Suprapubic skin (tissue), 4 donors: Measurements from ENCODE around the gene FAM98B. TPM values are rescaled to one million over a fixed set of nuclear protein-coding genes. Genes with fewer than 3 reads are reported as not detected.

ENCODE experiments used
- DNase-seq, 2 donors: peaks; one replicate each; pipeline ENCODE4 v3.0.0-alpha.2; 2019; ENCODE audit warnings: low spot score in 2 of 2
- H3K27ac ChIP-seq: fragments of 200-600 bp; sonication (generic); one replicate; pipeline ENCODE4 v1.5.1; 2019
- H3K27me3 ChIP-seq: fragments of 200-600 bp; sonication (generic); one replicate; pipeline ENCODE4 v1.5.1; 2019
- H3K36me3 ChIP-seq: fragments of 200-600 bp; sonication (generic); one replicate; pipeline ENCODE4 v1.5.1; 2019
- H3K4me1 ChIP-seq: fragments of 200-600 bp; sonication (generic); one replicate; pipeline ENCODE4 v1.5.1; 2019
- H3K4me3 ChIP-seq: fragments of 200-600 bp; sonication (generic); one replicate; pipeline ENCODE4 v1.5.1; 2019; ENCODE audit warnings: mild to moderate bottlenecking
- H3K9me3 ChIP-seq: fragments of 200-600 bp; sonication (generic); one replicate; pipeline ENCODE4 v1.5.1; 2019
- CTCF ChIP-seq, 2 donors: fragments of 200-600 bp in 1 of 2; fragments of 450-650 bp in 1 of 2; sonication (generic) in 1 of 2; IDR thresholded peaks; one replicate each; pipeline ENCODE4 v1.5.1; 2016 to 2019; ENCODE audit warnings: antibody characterized with exemption in 2 of 2, mild to moderate bottlenecking in 1 of 2, moderate library complexity in 1 of 2
- EP300 ChIP-seq: sonication (generic); formaldehyde crosslinking; IDR thresholded peaks from one replicate; pipeline ENCODE4 v1.6.1; 2017; ENCODE audit warnings: antibody characterized with exemption
- POLR2A ChIP-seq, 2 donors: fragments of 450-650 bp; IDR thresholded peaks; one replicate each; pipeline ENCODE4 v1.6.1; 2017; ENCODE audit warnings: antibody characterized with exemption in 2 of 2, mild to moderate bottlenecking in 2 of 2, moderate library complexity in 2 of 2
- POLR2AphosphoS5 ChIP-seq, 3 donors: sonication (generic); formaldehyde crosslinking; IDR thresholded peaks; one replicate each; pipeline ENCODE4 v1.6.1; 2017; ENCODE audit warnings: antibody characterized with exemption in 3 of 3
- WGBS: methylation state at CpG from one replicate; pipeline ENCODE4 v1.1.5; 2018; 5-methylcytosine and 5-hydroxymethylcytosine counted together
- total RNA-seq, 4 donors: library from RNA; depleted of rRNA; stranded (reverse); fragments of >200 nt; gene quantifications; one replicate each; pipeline ENCODE4 v1.1.0, GENCODE V29; 2016

Gene FAM98B
- total RNA-seq, 4 donors from 2014 or later, result 9.4 to 48.3 (median 14.7) TPM

- no peaks in the 10 kb centered on the region for H3K4me1 ChIP-seq
- H3K4me3 ChIP-seq, result no peak overlapping the region
- TF ChIP-seq POLR2A (IDR thresholded peaks at IDR 0.05) (no peak), POLR2AphosphoS5 (IDR thresholded peaks at IDR 0.05) (no peak), CTCF (IDR thresholded peaks at IDR 0.05) (no peak), EP300 (no peak)
- H3K36me3 ChIP-seq, result no peaks in the 10 kb centered on the region
- H3K9me3 ChIP-seq, result no peaks in the 10 kb centered on the region
- H3K27ac ChIP-seq, result no peak overlapping the region
- WGBS, result 94% methylated on average over 4 of the region's 4 CpGs
- DNase-seq, result no peak
- peaks cover 9% of the 10 kb centered on the region for H3K27me3 ChIP-seq
Observed at GRCh38 chr15:38509152-38509551, 55.2 kb downstream of the FAM98B start.

- WGBS, result 87% methylated on average over 1 of the region's 1 CpG
- Histone ChIP-seq H3K27ac (no peak overlapping the region), H3K36me3 (no peaks in the 10 kb centered on the region), H3K27me3 (peaks cover 13% of the 10 kb centered on the region), H3K9me3 (no peaks in the 10 kb centered on the region), H3K4me3 (no peak overlapping the region), H3K4me1 (no peaks in the 10 kb centered on the region)
- TF ChIP-seq EP300 (no peak), CTCF (IDR thresholded peaks at IDR 0.05) (no peak), POLR2A (IDR thresholded peaks at IDR 0.05) (no peak), POLR2AphosphoS5 (IDR thresholded peaks at IDR 0.05) (no peak)
- no peak for DNase-seq
Observed at GRCh38 chr15:38512901-38513300, 59.0 kb downstream of the FAM98B start.

GRCh38 chr15:38514601-38515000, 60.7 kb downstream of the FAM98B start:
- 40% methylated on average over 2 of the region's 2 CpGs for WGBS
- Histone ChIP-seq H3K27me3 (peaks cover 13% of the 10 kb centered on the region), H3K36me3 (no peaks in the 10 kb centered on the region), H3K4me1 (no peaks in the 10 kb centered on the region), H3K4me3 (no peak overlapping the region), H3K9me3 (no peaks in the 10 kb centered on the region), H3K27ac (no peak overlapping the region)
- TF ChIP-seq POLR2AphosphoS5 (IDR thresholded peaks at IDR 0.05), result no peak
- TF ChIP-seq POLR2A (IDR thresholded peaks at IDR 0.05), result no peak
- DNase-seq, result no peak

- DNase-seq, result no peak
- H3K4me3 ChIP-seq, result no peak overlapping the region
- TF ChIP-seq POLR2A (IDR thresholded peaks at IDR 0.05) (no peak), CTCF (IDR thresholded peaks at IDR 0.05) (no peak), POLR2AphosphoS5 (IDR thresholded peaks at IDR 0.05) (no peak), EP300 (no peak)
- no peaks in the 10 kb centered on the region for H3K36me3 ChIP-seq
- 87% methylated on average over 5 of the region's 5 CpGs for WGBS
- H3K27ac ChIP-seq, result no peak overlapping the region
- H3K27me3 ChIP-seq, result peaks cover 13% of the 10 kb centered on the region
- no peaks in the 10 kb centered on the region for H3K9me3 ChIP-seq
- H3K4me1 ChIP-seq, result no peaks in the 10 kb centered on the region
Observed at GRCh38 chr15:38516626-38517025, 62.7 kb downstream of the FAM98B start.

- WGBS, result 76% methylated on average over 2 of the region's 2 CpGs
- Histone ChIP-seq H3K9me3 (no peaks in the 10 kb centered on the region), H3K27me3 (peaks cover 10% of the 10 kb centered on the region), H3K4me3 (no peak overlapping the region), H3K4me1 (no peaks in the 10 kb centered on the region), H3K36me3 (no peaks in the 10 kb centered on the region), H3K27ac (no peak overlapping the region)
- no peak for DNase-seq
- no peak for TF ChIP-seq POLR2A (IDR thresholded peaks at IDR 0.05)
- no peak for TF ChIP-seq CTCF (IDR thresholded peaks at IDR 0.05)
- no peak for TF ChIP-seq POLR2AphosphoS5 (IDR thresholded peaks at IDR 0.05)
- TF ChIP-seq EP300, result no peak
Observed at GRCh38 chr15:38517312-38517975, 63.5 kb downstream of the FAM98B start.

GRCh38 chr15:38518084-38518483, 64.2 kb downstream of the FAM98B start:
- H3K4me3 ChIP-seq, result no peak overlapping the region
- 91% methylated on average over 4 of the region's 4 CpGs for WGBS
- H3K36me3 ChIP-seq, result no peaks in the 10 kb centered on the region
- no peak for TF ChIP-seq CTCF (IDR thresholded peaks at IDR 0.05)
- TF ChIP-seq POLR2AphosphoS5 (IDR thresholded peaks at IDR 0.05), result no peak
- no peak for TF ChIP-seq POLR2A (IDR thresholded peaks at IDR 0.05)
- TF ChIP-seq EP300, result no peak
- H3K9me3 ChIP-seq, result no peaks in the 10 kb centered on the region
- H3K4me1 ChIP-seq, result no peaks in the 10 kb centered on the region
- H3K27me3 ChIP-seq, result peaks cover 6% of the 10 kb centered on the region
- no peak overlapping the region for H3K27ac ChIP-seq
- no peak for DNase-seq
